Effector CD8-positive, alpha-beta T cell (primary cell): ENCODE results near the gene PSTPIP1.
A peak's percentile ranks its signal among the peaks of the same experiment; 100 is the strongest.

Experiments used
- DNase-seq: peaks from one replicate; lab custom pipeline; 2025; lab: John Stamatoyannopoulos, UW

The PSTPIP1 gene

GRCh38 chr15:76998663-76999285, 3.8 kb downstream of the PSTPIP1 start:
- DNase-seq = no peak

- no peak for DNase-seq
Observed at GRCh38 chr15:76999996-77000395, 5.1 kb downstream of the PSTPIP1 start.

GRCh38 chr15:77001351-77001750, 6.4 kb downstream of the PSTPIP1 start:
- no peak for DNase-seq

DNA sequence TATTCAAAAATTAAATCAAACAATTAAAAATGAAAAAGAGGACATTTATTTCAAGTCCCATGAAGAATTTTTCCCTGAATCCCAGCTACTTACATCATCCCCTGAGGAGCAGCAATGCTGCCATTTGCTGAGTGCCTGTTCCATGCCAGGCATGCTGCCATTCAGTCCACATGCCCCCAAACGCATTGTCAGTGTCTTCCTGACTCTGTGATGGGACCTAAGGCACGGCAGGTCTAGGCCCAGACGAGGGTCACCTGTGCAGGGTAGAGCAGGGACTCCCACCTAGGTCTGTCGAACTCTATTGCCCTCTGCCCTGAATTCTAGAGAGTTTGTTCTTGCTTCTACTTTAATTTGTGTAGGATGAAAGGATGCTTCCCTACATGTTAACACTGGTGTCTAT, 7.0 kb downstream of the PSTPIP1 start:
- no peak for DNase-seq

GRCh38 chr15:77002436-77002835, 7.5 kb downstream of the PSTPIP1 start:
- no peak for DNase-seq

DNA sequence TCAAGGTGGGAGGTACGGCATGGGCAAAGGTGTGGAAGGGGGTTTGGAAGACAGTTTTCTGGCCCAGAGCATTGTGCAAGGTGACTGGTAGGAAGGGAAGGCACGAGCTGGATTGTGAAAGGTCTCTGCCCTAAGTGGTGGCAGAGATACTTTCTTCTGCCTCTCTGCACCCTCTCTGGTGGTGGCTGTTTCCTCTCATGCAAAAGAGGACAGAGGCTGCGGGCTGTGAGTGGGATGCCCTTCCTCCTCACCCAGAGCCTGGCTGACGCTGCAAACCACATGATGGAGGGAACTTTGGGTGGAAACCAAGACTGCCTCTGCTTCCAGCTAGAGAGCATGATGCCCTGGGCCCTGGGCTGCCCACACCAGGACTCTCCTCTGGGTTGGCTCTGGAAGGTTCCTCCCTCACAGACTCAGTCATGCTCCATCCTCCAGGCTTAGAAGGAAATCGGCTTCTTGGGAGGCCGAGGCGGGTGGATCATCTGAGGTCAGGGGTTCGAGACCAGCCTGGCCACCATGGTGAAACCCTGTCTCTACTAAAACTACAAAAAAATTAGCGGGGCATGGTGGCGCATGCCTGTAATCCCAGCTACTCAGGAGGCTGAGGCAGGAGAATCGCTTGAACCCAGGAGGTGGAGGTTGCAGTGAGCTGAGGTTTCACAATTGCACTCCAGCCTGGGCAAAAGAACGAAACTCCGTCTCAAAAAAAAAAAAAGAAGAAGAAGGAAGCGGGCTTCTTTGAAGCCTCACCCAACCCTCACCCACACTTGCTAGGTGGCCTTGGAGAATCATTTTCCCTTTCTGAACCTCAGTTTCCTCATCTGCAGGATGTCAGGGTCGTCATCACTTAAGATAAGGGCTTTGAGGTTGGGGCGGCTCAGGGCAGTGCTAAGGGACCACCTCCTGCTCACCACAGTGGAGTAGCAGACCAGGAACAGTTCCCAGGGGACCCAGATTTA, 8.3 kb downstream of the PSTPIP1 start:
- DNase-seq = peak; percentile 23

DNA sequence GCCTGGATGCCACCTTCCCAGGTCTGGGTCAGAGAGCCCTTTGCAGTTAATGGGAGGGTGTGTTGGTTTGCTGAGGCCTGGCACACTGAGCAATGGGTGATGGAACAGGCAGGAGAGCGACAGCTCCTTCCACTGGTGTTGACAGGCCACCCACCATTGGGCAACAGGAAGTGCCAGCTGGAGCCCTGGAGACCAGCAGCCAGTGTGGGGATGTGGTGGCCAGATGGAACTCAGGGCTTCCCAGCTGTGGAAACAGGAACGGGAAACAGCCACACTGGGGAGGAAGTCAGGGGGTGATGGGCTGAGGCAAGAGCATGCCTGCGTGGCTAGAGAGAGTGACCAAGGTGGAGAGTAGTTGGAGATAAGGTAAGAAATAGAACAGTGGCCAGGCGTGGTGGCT, 9.3 kb downstream of the PSTPIP1 start:
- no peak for DNase-seq

- no peak for DNase-seq
Observed at GRCh38 chr15:77009176-77009575, 14.2 kb downstream of the PSTPIP1 start.

DNA sequence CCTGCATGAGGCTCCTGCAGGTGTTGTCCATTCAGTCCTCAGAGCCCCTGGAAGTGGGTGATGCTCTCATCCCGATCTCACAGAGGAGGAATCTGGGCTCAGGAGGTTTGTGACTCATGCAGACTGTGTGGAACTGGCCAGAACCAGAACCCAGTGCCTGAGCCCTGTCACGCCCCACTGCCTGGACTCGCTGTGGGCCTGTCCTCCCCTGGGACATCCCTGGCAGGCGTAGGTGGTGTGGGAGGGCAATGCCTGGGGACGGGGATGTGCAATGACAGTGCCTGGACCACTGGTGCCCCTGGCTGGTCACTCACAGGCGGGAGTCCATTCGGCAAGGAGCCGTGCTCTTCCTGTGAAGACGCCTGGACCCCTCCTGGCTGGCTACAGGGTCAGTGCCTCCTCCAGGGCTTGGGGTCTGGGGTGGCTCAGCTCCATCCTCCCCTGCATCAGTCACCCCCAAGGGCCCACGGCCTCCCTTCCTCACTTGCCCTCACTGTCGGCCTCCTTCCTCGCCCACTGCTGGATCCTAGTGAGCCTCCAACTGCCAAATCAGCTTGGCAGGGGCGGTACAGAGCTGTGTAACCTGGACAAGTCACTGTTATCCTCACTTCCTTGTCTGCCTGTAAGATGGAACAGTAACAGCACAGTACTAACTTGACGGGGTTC, 14.9 kb downstream of the PSTPIP1 start:
- no peak for DNase-seq

DNA sequence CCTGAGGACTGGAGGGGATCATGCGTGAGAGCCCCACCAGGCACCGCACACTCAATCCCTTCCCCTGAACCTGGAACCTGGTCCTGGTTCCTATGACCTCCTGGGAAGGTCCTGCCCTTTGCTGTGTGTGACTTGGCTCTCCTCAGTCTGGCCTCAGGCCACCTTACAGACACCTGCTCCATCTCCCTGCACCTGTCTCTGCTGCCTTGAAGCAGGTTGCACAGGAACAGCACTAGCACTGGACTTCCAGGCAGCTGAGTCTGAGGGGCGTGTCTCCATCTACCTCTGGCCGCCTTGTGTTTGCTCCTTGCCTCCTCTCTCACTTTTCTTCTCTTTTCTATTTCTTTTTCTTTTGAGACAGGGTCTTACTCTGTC, 15.4 kb downstream of the PSTPIP1 start:
- DNase-seq = no peak

DNA sequence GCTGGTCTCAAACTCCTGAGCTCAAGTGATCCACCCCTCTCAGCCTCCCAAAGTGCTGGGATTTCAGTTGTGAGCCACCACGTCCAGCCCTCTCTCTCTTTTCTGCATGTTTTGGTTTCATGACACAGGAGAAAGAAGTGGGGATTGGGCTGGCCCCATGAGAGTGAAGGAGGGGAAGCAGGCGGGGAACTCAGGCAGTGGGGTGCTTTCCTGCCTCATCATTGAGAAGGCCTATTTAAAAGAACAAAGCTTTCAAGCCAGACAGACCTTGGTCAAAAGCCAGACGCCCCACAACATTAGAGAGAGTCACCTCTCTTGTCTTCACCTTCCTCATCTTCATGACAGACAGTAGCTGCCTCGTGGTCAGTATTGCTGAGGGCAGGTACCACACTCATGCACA, 15.9 kb downstream of the PSTPIP1 start:
- DNase-seq = no peak

- DNase-seq = no peak
Observed at GRCh38 chr15:77012117-77012712, 17.3 kb downstream of the PSTPIP1 start.

DNA sequence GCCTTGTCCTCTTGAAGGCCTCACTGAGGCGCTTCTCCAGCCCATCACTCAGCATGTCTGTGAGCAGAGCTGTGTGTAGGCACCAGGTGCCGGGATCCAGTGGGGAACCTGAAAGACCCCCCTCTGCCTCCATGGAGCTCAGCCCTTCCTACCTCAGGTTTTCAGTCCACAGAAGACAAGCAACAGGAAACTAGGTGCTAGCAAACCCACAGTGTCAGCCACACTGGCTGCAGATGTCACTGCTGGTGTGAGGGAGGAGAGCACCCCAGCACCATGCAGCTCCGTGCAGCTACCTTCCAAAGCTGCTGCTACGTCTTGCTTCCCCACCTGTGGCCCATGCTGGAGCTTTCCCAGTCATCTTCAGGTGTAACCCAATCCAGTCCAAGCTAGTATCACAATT, 17.9 kb downstream of the PSTPIP1 start:
- no peak for DNase-seq

- peak; percentile 42 for DNase-seq
Observed at GRCh38 chr15:77013776-77014131, 18.8 kb downstream of the PSTPIP1 start.

GRCh38 chr15:77014132-77015081, 19.5 kb downstream of the PSTPIP1 start:
- DNase-seq = no peak

DNA sequence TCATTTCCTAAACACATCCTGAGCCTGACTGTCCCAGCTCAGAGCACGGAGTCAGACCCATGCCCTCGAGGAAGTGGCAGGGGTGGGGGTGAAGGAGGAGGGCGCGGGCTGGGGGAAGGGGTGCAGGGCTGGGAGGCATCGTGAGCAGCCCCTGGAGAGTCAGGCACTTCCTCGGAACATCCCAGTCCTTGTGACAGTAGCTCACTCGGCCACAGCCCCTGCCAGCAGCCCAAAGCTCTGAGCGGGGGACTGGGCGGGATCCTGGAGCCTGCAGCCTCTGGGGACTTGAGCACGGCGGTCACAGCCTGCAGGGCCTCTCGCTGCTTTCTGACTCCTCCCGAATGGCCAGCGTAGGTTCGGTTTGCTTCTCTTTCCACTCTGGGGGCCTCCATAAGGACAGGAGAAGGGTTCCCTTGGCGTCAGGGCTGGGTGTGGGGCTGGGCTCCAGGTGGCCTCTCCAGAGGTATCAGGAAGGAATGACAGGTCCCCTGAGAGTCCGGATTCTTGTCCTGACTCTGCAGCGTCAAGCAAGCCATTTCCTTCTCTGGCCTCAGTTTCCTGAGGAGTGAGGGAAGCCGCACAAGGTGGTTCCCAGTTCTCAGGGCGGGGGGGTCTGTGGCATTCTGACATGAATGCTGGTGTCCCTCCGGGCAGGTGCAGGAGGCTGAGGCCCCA, 20.9 kb downstream of the PSTPIP1 start:
- no peak for DNase-seq

- no peak for DNase-seq
Observed at GRCh38 chr15:77016321-77016695, 21.4 kb downstream of the PSTPIP1 start.

DNA sequence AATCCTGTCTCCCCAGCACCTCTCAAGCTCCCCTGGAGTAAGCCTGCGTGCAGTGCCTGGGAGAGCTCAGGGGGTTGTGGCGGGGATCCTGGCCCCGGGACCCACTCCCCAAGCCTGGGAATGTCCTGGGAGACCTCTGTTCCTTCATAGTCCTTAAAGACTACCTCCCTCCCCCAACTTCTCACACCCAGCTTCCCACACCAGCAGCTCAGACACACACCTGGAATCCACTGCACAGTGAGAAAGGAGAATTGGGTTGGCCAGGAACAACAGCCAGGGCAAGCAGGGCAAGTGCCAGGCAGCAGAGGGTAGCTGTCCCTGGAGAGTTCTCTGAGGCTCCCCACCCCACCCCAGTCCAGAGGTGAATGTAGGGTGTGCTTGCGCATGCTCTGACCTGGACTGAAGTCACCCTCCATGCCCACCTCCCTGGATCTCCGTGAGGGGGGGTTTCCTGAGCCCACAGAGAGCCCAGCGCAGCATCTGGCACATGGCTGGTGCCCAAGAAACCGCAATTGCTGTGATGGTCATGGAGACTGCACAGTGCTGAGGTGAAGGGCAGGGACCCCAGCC, 22.2 kb downstream of the PSTPIP1 start:
- DNase-seq = no peak

DNA sequence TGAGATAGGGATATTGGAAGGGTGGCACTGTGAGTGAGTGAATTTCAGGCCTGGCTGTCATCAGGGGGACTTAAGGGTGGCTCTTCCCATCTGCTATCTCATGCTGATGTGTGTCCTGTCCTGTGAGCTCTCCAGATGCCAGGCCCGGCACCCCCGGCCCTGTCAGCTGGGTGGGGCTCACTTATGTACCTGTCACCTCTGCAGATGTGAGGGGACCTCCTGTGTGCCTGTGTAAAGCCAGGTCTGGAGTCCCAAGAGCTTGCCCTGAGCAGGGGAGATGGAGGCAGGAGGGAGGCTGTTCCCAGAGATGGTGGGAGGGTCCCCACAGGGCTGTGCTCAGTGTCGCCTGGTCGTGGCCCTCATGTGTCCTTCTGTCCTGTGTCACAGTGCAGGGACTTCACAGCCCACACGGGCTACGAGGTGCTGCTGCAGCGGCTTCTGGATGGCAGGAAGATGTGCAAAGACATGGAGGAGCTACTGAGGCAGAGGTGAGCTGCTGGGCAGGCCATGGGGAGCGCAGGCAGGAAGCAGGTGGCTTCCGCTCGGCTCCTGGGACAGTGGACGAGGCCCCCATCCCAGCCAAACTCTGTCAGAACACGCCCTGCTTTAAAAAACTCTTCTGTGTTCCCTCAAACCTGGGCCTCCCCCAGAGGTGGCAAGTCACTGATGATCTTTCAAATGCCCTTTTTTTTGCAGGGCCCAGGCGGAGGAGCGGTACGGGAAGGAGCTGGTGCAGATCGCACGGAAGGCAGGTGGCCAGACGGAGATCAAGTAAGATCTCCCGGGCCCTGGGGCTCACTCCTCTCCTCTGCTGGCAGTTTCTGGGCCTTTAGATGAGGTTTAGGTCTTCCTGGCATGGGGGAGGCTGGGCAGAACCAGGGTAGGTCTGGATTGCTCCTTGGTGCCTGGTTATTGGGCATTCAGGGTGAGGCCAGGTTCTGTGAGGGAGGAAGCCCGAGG, 23.1 kb downstream of the PSTPIP1 start:
- DNase-seq = no peak
